ENCODE measurements around the gene WSCD2.

WSCD2 gene

GRCh38 chr12:108270849-108271143 is 141.7 kb downstream of the WSCD2 start:
- DNase-seq (ENCODE audit: extremely low spot score), result no peak
- TF ChIP-seq, protein P1, sequence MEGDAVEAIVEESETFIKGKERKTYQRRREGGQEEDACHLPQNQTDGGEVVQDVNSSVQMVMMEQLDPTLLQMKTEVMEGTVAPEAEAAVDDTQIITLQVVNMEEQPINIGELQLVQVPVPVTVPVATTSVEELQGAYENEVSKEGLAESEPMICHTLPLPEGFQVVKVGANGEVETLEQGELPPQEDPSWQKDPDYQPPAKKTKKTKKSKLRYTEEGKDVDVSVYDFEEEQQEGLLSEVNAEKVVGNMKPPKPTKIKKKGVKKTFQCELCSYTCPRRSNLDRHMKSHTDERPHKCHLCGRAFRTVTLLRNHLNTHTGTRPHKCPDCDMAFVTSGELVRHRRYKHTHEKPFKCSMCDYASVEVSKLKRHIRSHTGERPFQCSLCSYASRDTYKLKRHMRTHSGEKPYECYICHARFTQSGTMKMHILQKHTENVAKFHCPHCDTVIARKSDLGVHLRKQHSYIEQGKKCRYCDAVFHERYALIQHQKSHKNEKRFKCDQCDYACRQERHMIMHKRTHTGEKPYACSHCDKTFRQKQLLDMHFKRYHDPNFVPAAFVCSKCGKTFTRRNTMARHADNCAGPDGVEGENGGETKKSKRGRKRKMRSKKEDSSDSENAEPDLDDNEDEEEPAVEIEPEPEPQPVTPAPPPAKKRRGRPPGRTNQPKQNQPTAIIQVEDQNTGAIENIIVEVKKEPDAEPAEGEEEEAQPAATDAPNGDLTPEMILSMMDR (IDR thresholded peaks at IDR 0.05; ENCODE audit: control extremely low read depth, extremely low read depth, low read depth, missing control alignments), result no peak
- CTCF ChIA-PET, result no interaction called here
- POLR2A ChIA-PET, result no interaction called here

DNA sequence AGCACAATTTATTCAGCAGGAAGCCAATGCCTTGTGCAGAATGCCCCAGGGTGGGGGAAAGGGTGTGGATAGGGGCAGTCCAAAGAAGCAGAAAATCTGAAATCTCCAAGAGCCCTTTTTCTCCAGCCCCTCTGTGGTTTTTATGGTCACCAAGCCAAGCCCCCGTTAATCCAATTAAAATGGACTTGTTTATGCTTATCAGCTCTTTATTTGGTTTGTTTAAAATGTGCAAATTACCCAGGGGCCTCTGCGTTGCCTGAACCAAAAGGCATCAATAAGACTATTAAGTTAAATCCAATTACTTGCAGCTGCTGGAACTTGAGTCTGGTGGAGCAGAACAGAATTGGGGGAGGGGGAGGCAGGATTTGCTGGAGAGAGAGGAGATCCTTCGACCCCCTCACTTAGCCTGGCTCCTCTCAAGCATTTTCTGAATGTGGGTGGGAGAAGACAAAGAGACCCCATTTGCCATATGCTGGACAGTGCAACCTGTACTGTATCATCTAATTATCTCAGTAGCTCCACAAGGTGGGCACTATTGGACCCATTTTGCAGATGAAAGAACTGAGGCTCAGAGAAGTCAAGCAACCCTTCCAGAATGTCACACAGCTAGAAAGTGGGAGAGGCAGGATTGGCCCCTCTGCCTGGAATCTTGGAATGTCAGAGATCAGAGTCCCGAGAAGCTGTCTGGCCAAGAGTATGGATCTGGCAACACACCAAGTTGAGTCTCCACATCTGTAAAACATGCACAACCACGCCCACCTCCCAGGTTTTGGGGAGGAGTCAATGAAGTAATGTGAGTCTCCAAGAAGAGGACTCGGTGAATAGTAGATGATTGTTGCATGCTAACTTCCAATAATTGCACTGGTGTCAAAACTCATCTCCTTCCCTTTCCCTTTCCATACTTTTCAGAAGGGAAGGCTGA is 143.1 kb downstream of the WSCD2 start:
- POLR2A ChIA-PET, result no interaction called here
- no peak for DNase-seq (ENCODE audit: extremely low spot score)
- CTCF ChIA-PET, result interaction anchor here (0.6 kb wide), 1 partner anchor 79 kb away, joined by 3 read pairs; no protein-coding TSS in a partner anchor
- TF ChIP-seq, protein P1 (IDR thresholded peaks at IDR 0.05; ENCODE audit: control extremely low read depth, extremely low read depth, low read depth, missing control alignments), result no peak

- POLR2A ChIA-PET, result no interaction called here
- CTCF ChIA-PET, result no interaction called here
- TF ChIP-seq, protein P1 (IDR thresholded peaks at IDR 0.05; ENCODE audit: control extremely low read depth, extremely low read depth, low read depth, missing control alignments), result no peak
Observed at GRCh38 chr12:108273217-108273616, 144.1 kb downstream of the WSCD2 start.

DNA sequence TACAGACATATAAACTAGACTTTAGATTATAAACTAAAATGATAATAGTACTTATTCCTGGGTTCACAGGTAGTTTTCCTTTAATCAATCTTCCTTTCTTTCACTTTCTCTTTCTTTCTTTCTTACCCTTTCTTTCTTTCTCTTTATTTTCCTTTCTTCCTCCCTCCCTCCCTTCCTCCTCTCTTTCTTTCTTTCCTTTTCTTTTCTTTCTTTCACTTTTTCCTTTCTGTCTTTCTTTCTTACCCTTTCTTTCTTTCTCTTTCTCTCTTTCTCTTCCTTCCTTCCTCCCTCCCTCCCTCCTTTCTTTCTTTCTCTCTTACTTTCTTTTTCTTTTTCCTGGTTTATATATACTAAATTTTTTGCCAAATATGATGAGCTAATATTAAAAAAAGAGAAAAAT is 148.5 kb downstream of the WSCD2 start:
- TF ChIP-seq, protein P1 (IDR thresholded peaks at IDR 0.05; ENCODE audit: control extremely low read depth, extremely low read depth, low read depth, missing control alignments), result no peak
- DNase-seq (ENCODE audit: extremely low spot score), result no peak
- ChIA-PET POLR2A (no interaction called here), CTCF (interaction anchor here (0.6 kb wide), 1 partner anchor 371 kb away, joined by 3 read pairs; no protein-coding TSS in a partner anchor)

More at GRCh38 chr12:108273217-108273616, 144.1 kb downstream of the WSCD2 start:
- no peak for DNase-seq (ENCODE audit: extremely low spot score)

GRCh38 chr12:108282160-108282559 is 153.1 kb downstream of the WSCD2 start:
- ChIA-PET POLR2A (no interaction called here), CTCF (no interaction called here)
- TF ChIP-seq, protein P1 (IDR thresholded peaks at IDR 0.05; ENCODE audit: control extremely low read depth, extremely low read depth, low read depth, missing control alignments), result no peak
- no peak for DNase-seq (ENCODE audit: extremely low spot score)

DNA sequence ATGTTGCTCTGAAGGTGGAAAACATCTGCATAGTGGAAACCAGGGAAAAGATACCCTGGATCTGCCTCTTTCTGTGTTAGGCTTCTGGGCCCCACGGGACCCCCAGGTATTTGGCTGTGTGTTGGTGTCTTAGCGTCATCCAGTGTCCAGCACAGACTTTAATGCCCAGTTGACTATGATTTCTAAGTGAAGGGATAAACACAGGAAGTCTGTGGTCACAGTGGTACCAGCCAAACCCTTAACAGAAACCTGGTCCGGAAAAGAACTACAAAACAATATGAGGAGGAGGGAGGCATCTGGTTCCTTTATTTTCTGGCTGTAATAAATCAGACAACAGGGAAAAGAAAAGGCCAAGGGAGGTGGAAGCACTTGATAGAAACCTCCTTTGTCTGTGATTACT is 153.6 kb downstream of the WSCD2 start:
- TF ChIP-seq, protein P1 (IDR thresholded peaks at IDR 0.05; ENCODE audit: control extremely low read depth, extremely low read depth, low read depth, missing control alignments), result no peak
- DNase-seq (ENCODE audit: extremely low spot score), result no peak
- CTCF ChIA-PET, result no interaction called here
- POLR2A ChIA-PET, result no interaction called here
